NK-92 (cell line): Measurements from ENCODE around the gene PHLDA2.

Experiments used
- DNase-seq: peaks from one replicate; lab custom pipeline; 2025; ENCODE audit not compliant: unreplicated experiment; lab: John Stamatoyannopoulos, UW

The PHLDA2 gene, protein sequence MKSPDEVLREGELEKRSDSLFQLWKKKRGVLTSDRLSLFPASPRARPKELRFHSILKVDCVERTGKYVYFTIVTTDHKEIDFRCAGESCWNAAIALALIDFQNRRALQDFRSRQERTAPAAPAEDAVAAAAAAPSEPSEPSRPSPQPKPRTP

DNA sequence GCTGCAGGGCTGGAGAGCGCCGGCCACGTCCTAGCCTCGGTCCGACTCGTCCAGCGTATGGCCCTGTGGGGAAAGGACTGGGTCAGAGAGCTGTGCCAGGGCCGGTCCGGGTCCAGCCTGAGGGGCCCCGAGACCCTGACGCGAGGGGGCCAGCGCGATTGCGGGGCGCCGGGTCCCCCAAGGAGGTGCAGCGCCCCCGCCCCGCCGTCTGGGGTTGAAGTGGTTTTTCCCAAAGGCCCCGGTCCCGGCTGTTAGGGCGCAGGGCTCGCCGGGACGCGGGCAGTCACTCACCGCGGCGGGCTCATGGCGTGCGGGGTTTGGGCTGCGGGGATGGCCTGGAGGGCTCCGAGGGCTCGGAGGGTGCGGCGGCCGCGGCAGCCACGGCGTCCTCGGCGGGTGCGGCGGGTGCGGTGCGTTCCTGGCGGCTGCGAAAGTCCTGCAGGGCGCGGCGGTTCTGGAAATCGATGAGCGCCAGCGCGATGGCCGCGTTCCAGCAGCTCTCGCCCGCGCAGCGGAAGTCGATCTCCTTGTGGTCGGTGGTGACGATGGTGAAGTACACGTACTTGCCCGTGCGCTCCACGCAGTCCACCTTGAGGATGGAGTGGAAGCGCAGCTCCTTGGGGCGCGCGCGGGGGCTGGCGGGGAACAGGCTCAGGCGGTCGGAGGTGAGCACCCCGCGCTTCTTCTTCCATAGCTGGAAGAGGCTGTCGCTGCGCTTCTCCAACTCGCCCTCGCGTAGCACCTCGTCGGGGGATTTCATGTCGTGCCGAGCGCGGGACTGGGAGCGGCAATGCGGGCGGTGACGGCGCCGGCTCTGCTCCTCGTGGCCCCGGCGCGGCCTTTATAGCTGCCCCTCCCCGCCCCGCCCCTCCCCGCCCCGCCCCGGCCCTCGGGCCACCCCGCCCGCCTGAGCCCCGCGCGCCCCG is at the start of gene PHLDA2:
Gene PHLDA2, minus strand, starts transcription at position 816 of the 926 bp plus-strand sequence. Its CDS starts 56 bp downstream, at position 760.
- DNase-seq, result no peak

DNA sequence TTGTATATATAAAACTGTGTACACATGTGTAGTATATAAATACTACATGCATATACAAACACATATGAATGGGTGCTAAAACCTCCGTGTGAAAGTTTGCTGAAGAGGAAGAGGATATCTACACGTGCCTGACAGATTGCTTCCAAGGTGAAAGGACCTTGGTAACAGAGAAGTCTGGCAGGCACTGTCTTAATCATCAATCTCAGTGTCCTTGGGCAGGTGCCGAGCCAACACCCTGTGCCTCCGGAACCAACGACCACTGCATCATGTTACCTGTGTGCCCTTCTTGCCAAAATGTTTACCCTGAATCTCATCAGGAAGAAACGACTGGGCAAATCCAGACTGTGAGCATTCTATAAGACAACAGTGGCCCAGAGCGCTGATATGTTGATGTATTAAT is 47.9 kb upstream of the PHLDA2 start:
- no peak for DNase-seq

DNA sequence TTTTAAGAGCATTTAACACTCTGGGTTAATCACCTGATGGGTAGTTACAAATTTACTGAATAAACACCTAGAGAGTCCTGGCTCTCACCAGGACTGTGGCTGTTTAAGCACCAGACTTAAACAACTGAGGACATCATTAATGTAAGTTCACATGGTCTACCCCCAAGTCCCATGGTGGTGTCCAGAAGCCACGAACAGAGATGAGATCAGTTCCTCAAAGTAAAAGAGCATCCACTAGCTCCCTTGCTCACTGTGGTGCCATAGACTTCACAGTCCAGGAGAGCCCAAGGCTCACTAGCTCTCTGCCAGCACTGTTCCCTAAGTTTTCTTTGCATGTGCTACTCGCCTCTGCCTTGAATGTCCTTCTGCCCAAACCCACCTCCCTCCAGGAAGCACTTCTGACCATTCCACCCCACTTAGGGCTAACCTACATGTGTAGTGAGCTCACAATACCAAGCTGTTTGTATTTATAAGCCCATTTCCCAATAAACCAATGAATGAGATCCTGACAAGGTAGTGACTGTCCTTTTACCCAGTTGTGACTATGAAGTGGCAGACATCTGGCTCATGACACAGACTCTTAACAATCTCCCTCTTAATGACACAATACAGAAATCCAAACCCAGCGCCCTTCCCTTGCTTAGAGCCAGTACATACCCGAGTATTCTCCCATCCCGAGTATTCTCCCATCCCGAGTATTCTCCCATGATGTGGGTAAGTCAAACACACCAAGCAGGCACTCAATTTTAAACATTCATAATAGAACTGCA is 47.3 kb upstream of the PHLDA2 start:
- no peak for DNase-seq

DNA sequence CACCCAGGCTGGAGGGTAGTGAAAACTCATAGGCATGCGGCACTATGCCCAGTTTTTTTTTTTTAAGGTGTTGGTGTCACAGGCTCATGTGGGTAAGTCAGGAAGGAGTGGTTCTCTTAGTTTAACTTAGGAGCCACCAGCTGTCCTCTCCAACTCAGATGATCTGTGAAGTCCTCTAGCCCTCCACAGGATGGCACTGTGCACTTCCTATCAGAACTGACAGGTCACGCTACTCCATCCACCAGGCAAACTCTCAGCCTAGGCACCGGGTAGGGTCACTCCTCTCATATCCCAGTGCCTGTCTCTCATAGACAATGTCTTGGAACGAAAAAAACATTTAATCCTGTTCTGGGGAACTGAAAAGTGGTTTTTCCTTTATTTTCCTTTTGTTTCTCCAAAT is 46.4 kb upstream of the PHLDA2 start:
- DNase-seq, result no peak

DNA sequence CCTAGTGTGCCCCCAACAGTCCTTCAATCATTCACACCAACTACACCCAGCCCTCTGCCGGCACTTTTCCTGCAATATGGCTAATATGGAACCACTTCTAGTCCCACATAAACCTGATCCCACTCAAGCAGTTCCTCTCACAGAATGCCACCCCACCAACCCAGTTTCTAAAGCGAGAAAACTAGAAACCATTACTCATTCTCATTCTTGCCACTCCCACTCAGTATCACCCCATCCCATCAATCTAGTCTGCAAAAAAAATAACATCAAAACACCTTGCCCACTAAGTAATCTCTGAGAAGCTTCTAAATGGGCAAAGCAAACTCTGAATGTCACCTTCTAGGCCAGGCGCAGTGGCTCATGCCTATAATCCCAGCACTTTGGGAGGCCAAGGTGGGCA is 45.1 kb upstream of the PHLDA2 start:
- DNase-seq, result no peak

DNA sequence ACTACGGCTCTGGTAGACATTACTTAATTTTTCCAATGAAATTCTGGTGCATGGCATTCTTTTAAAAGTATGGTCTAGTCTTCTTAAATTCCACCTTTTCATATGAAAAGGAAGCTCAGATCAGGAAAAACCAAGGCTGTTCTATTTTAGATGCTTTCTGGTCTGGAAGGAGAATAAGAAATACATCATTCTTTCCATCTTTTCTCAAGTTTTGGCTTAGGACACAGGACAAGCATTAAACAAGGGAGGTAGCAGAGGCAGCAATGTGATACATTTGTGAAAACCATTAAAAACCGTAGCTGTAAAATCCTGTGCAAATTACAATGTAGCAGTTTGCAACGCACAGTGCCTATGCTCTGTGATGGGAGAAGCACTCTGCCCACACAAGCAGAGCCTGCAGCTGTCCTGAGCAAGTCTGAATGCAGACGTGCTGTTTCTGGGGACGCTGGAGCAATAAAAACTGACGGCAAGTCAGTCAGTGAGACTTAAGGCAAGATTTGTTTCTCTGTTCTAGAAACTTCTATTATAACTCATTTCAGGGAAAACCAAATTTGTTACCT is 39.2 kb upstream of the PHLDA2 start:
- no peak for DNase-seq

DNA sequence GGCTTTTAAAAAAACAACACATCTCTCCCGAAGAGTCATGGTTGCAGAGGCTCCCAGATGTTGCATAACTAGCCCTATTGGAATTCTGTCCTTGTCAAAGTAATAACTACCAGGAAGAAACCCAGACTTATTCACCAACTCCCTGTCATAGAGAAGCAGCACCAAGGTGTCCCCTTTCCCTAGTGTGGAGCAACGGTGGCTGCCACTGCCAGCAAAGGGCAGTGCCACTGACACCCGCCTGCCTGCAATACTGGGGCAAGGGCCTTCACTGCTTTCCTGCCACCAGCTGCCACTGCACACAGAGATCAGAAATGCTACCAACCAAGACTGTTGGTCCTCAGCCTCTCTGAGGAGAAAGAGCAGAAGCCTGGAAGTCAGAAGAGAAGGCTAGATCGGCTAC is 35.6 kb upstream of the PHLDA2 start:
- DNase-seq, result no peak

DNA sequence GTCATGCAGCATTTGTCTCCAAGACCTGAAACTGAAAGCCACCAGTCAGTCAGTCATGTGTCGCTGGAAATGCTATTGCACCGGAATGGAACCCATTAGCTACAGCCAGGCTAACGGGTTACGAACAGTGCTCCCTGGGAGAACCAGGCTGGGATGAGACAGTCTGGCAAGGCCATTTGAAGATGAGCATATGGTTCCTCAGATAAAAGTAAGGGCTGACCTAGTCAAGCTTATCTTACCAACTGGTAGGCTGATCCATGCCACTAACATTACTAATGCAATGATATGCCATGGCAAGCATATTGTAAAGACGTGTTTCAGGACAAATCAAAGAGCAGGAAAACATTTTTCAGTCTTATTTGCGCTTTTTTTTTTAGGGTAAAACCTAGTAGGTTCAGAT is 34.5 kb upstream of the PHLDA2 start:
- no peak for DNase-seq

DNA sequence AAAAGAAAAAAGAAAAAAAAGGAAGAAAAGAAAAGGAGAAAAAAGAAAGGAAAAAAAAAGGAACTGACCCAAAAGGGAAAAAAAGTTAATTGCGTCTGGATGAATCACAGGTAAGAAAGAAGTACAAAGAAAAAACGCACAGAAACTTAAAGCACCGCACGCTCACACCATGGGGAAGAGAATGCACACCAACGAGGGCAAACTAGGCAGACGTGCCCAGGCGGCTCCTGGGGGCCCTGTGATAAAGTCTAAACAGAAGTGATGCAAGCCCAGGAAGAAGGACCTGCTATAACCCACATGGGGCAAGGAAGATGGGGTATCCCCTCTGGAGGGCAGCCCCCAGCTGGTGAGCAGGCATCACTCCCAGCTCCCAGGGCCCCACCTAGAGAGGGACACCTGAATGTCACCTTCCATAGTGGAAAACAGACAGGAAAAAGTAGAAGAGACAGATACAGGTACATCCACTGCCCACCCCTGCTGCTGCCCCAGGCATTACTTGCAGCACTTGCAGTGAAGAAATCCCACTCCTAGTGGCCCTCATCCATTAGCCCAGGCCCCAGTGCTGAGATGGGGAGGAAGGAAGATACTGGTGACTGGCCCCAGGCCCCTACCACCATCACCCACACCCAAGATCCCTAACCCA is 34.0 kb upstream of the PHLDA2 start:
- no peak for DNase-seq

DNA sequence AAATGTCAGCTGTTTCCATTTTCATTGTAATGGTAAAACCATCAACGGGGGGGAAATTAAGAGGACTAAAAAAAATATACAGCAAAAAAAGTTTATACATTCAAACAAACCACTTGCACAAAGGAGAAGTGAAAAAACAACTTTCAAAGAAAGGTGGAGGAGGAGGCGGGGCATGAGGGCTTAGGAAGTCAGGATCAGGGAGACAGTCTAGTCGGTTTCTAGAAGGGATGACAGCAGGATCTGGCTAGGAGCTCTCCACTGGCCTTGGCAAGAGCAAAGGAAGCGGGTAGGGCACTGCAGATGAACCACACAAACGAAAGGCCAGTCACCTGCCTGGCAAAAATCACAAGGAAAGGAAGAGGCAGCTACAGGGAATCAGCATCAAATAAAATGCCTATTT is 31.9 kb upstream of the PHLDA2 start:
- no peak for DNase-seq

DNA sequence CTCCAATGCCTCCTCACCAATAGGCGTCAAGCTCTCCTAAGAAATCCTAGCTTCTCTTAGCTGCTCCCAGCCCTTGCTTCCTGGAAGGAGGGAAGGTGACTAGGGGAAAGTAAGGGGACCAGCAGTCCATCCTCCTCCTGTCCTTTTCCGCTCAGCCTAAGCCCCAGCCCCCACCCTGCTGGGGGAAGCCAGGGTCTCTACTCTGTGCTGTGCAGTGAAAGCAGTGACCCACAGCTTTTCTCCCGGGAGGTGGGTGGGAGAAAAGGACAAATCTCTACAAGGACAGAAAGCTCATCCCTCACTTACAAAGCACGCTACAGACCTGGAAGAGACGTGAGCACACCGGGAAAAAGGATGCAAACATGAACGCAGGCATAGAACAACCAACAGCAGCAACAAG is 30.9 kb upstream of the PHLDA2 start:
- no peak for DNase-seq

DNA sequence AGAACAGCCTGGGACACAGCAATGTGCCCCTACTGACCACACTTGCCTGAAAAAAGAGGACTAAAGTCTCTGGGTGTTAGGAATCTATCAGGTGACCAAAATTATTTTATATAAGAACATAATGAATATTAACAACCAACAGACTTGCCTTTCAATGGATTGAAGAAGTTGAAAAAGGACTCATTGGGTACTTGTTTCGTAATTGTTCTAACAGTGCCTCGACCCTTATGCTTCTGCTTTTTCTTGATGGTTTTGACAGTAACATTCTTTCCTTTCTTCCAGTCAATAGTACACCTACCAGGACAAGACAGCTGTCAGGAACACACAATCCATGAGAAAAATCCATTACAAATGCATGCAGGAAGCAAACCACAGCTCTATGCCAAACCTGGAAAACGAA is 29.0 kb upstream of the PHLDA2 start:
- no peak for DNase-seq

DNA sequence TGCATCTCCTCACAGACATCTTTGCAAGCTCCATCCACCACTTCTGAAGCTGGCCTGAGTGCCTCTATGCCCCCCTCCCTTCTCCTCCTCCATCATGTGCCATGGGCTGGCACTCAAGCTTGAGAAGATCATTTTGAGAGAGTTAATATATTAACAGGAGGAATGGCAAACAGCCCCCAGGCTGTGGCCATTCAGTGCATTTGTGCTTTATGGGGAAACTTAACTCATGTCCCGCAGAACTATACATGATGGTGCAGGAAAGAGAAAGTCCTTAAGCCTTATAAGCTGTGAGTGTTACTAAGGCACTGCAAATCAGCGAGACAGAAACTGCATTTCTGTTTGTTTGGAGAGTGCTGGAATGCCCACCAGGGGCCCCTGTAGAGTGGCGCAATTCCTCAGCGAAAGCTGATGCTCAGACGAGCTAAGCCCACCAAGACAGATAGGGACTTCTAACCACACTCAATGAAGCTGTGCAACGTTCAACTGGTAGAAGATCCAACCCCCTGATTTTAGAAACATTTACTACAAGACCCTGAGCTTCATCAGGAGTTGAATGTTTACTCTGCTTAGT is 26.8 kb upstream of the PHLDA2 start:
- no peak for DNase-seq

DNA sequence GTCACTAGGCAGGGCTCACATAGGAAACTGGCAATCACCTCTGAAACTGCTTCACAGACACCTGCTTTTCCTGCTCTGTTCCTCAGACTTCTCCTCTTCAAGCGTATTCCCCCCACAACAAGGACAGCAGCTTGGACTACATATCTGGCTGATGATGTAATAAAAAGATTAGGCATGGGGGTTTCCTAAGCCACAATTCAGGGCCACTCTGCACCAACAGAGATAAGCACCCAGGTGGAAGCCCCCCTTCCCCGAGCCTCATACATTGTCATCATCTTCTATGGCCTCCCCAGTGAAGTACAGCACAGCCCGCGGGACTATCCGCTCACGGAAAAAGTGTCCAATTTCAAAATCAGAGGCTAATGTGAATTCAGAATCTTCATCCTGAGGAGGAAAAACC is 25.0 kb upstream of the PHLDA2 start:
- no peak for DNase-seq

DNA sequence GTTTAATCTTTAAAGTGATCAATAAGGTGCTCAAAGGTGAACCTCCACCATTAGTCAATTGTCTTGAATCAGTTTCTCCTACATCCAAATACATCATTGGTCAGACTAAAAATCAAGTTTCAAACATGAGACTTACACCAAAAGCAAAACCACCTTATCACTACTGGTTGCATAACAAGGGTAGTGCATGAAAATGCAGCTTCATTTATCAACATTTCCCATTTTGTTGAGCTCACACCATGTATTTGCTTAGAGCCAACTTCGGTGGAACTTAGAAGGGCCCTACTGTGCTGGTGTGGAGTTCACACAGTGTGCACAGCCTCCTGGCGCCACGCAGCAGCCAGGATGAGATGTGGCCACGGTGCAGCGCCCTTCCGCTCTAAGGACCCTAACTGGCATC is 23.1 kb upstream of the PHLDA2 start:
- DNase-seq, result no peak

DNA sequence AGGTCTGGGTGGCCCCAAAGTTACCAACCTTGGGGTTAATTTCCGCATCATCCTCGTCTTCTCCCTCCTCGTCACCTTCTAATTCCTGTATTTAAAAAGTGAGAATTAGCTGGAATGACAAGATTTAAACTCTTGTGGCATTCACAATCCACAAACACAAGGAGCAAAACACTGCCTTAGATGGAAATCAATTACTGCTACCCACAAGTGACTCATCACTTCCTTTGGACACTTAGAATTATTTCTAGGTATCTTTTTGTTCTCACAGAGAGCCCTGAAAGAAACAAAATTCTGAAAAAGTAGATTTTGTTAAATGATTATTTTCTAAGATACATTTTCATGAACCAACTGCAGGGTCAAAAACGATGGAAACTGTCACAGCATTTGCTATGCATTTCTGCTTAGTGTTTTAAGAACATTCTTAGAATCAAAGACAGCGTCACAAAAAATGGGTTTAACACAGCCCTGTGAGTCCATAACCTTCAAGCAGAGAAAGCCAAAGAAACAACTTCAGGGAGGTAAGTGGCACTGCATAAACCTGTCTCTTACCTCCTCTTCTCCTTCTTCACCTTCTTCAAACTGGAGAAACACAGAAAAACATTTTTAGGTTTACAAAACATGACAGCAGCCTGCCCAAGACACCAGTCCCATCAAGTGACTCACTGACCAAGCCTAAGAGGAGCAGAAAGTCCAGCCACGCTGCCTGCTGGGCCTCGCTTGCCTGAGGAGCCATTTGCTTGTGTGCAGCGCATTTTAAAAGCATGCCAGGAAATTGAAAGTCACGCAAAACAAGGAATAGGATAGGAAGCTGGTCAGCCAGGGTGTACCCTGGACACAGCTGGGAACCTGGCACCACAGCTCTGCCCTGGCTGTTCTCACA is 22.3 kb upstream of the PHLDA2 start:
- DNase-seq, result no peak

DNA sequence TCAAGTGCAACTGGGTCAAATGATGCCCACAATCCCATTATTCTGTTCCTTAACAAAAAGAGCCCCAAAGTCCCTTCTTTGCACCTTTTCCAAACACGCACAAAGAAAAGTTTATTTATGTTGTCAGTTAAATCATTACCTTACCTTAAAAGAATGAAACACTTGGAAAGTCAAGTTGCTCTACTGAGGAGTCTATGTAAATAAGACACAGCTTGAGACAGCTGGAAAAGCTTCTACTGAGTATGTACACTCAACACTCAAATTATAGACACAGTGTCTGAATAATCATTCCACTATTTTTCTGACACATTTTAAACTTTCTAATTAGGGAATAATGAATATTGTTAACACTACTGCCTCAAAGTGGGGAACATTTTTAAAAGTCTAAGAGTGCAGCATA is 21.6 kb upstream of the PHLDA2 start:
- no peak for DNase-seq

DNA sequence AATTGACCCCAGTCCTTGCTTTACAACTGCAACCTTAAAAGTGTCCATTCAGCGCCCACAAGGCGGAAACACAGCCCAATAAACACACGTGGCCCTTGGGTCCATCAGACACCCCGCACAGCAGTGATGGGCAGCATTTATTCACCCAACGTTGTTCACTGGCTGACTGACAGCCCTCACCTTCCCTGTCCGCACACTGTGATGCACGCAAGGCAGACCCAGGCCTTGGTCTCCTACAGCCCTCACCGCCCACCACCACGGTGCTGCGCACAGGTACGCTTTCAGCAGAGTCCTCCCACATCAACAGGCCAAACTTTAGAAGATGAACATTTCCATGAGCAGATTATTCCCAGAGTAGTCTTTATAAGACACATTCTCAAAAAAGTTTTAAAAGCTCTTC is 20.7 kb upstream of the PHLDA2 start:
- DNase-seq, result no peak

DNA sequence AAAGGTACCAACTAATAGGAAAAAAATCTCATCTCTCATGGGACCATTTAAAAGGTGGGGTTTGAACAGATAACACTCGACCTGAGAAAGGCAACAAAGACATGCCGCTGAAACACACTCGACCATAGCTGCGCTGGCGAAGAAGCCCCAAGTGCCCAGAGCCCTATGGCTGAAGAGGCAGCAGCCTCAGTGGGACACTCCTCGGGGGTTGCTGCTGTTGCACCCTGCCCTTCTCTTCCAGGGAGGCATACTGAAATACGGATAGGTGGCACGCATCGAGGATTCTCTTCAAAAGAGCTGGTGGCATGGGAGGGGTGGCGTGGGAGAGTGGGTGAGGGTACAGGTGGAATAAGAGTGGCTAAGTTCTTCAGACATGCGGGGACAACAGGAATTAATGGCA is 18.5 kb upstream of the PHLDA2 start:
- DNase-seq, result no peak

DNA sequence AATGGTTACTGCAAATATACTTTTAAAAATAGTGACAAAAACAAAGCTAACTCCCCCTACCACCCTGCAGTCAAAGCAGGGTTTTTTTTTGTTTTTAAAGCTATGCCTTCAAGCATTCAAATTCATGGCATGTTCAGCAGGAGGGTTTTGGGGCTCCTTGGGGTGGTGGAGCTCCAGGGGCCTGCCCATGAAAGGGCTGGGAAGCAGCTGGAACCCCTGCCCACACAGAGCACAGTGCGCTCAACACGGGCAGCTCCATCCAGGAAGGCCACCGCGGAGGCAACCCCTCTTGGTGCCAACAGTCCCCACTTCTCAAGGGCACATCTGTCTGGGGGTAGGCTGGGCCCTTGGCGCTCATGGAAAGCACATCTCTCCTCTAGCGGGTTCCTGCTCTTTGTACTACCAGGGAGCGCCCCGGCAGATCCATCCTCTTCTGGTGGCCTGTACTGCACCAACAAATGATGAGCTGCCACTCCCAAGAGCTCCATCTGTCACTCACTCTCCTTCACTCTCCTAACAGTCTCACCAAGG is 16.6 kb upstream of the PHLDA2 start:
- no peak for DNase-seq
